HL-60 (cell line): ENCODE results near the gene TRPV3.

Experiments
- DNase-seq, 2 experiments: peaks; one replicate each; pipeline ENCODE4 v3.0.0-alpha.2; 2010 to 2020; ENCODE audit warnings: low read depth in 1 of 2, low spot score in 1 of 2
- H3K27ac ChIP-seq: fragments of 250-450 bp; sonication (Bioruptor Pico); replicated peaks from 2 replicates; pipeline ENCODE4 v1.5.1; 2020; ENCODE audit warnings: mild to moderate bottlenecking, moderate library complexity
- H3K27me3 ChIP-seq: fragments of 250-450 bp; sonication (Bioruptor Pico); 2 replicates; pipeline ENCODE4 v1.5.1; 2021; ENCODE audit warnings: mild to moderate bottlenecking, moderate library complexity; ENCODE audit not compliant: insufficient read depth, poor library complexity, severe bottlenecking
- H3K4me3 ChIP-seq: replicated peaks from 2 replicates; pipeline ENCODE4 v1.5.1; 2011; ENCODE audit warnings: mild to moderate bottlenecking, control low read depth, low read length; ENCODE audit not compliant: insufficient read depth
- GABPA ChIP-seq: IDR thresholded peaks from 2 replicates; pipeline ENCODE4 v1.6.1; 2012; ENCODE audit warnings: low read depth
- POLR2AphosphoS5 ChIP-seq: IDR thresholded peaks from 2 replicates; pipeline ENCODE4 v1.6.1; 2012; ENCODE audit warnings: low read depth
- SPI1 ChIP-seq: IDR thresholded peaks from 2 replicates; pipeline ENCODE4 v1.6.1; 2012; ENCODE audit warnings: low read depth, mild to moderate bottlenecking, borderline replicate concordance
- TF ChIP-seq, protein P1 (sequence below): IDR thresholded peaks from one replicate; pipeline ENCODE4 v1.5.1; 2011; ENCODE audit warnings: low read length, control low read depth, inconsistent platforms; ENCODE audit not compliant: insufficient read depth
- TF ChIP-seq, protein P2 (sequence below): IDR thresholded peaks from 2 replicates; pipeline ENCODE4 v1.6.1; 2012; ENCODE audit warnings: low read depth; ENCODE audit not compliant: insufficient replicate concordance

TRPV3 gene

DNA sequence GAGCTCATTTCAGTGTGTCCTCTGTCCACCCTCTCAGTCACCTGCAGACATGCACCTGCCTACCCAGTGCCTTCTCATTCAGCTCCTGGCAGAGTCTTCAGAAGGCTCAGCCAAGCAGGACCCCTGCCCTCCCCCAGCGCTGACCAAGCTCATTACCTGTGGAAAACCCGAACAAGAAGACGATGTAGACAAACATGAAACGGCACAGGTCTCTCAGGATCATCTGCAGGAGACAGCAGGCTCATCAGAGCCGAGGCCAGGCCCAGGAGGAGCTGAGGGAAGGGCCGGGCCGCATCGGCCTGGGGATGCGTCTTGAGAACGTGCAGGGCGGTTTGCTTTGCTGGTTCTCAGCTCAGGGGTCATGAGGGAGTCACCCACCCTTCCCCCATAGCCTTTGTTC lies 19.4 kb upstream of the TRPV3 start:
- no peak overlapping the region for H3K27ac ChIP-seq

DNA sequence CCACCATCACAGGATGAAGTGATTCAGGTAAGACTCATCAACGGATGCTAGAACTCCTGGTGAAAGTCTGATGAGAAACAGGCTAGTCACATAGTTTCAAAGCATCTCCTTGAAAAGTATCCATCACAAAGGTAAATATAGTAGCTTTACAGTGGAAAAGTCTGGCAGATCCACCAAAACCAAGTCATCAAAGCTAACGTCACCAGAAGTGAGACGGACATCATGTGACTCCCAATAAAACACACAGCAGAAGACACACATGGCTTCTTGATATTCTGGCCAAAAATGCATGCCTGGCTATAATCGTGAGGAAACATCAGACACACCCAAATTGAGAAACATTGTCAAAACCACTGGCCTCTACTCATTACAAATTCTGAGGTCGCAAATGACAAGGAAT lies 17.9 kb upstream of the TRPV3 start:
- no peak for TF ChIP-seq POLR2AphosphoS5
- TF ChIP-seq SPI1 = no peak
- TF ChIP-seq, protein P1, sequence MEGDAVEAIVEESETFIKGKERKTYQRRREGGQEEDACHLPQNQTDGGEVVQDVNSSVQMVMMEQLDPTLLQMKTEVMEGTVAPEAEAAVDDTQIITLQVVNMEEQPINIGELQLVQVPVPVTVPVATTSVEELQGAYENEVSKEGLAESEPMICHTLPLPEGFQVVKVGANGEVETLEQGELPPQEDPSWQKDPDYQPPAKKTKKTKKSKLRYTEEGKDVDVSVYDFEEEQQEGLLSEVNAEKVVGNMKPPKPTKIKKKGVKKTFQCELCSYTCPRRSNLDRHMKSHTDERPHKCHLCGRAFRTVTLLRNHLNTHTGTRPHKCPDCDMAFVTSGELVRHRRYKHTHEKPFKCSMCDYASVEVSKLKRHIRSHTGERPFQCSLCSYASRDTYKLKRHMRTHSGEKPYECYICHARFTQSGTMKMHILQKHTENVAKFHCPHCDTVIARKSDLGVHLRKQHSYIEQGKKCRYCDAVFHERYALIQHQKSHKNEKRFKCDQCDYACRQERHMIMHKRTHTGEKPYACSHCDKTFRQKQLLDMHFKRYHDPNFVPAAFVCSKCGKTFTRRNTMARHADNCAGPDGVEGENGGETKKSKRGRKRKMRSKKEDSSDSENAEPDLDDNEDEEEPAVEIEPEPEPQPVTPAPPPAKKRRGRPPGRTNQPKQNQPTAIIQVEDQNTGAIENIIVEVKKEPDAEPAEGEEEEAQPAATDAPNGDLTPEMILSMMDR = no peak
- TF ChIP-seq, protein P2, sequence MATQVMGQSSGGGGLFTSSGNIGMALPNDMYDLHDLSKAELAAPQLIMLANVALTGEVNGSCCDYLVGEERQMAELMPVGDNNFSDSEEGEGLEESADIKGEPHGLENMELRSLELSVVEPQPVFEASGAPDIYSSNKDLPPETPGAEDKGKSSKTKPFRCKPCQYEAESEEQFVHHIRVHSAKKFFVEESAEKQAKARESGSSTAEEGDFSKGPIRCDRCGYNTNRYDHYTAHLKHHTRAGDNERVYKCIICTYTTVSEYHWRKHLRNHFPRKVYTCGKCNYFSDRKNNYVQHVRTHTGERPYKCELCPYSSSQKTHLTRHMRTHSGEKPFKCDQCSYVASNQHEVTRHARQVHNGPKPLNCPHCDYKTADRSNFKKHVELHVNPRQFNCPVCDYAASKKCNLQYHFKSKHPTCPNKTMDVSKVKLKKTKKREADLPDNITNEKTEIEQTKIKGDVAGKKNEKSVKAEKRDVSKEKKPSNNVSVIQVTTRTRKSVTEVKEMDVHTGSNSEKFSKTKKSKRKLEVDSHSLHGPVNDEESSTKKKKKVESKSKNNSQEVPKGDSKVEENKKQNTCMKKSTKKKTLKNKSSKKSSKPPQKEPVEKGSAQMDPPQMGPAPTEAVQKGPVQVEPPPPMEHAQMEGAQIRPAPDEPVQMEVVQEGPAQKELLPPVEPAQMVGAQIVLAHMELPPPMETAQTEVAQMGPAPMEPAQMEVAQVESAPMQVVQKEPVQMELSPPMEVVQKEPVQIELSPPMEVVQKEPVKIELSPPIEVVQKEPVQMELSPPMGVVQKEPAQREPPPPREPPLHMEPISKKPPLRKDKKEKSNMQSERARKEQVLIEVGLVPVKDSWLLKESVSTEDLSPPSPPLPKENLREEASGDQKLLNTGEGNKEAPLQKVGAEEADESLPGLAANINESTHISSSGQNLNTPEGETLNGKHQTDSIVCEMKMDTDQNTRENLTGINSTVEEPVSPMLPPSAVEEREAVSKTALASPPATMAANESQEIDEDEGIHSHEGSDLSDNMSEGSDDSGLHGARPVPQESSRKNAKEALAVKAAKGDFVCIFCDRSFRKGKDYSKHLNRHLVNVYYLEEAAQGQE = no peak
- TF ChIP-seq GABPA = no peak
- H3K4me3 ChIP-seq = no peak overlapping the region
- peak in 1 of 2 experiments; percentile 1 for DNase-seq
- H3K27me3 ChIP-seq = no peaks in the 10 kb centered on the region
- H3K27ac ChIP-seq = no peak overlapping the region

More for the DNA sequence above, 19.4 kb upstream of the TRPV3 start:
- Histone ChIP-seq H3K27me3 (no peaks in the 10 kb centered on the region), H3K4me3 (no peak overlapping the region)
- no peak for DNase-seq
- TF ChIP-seq GABPA (no peak), POLR2AphosphoS5 (no peak), SPI1 (no peak)
- TF ChIP-seq, protein P1 = no peak
- TF ChIP-seq, protein P2 = no peak

DNA sequence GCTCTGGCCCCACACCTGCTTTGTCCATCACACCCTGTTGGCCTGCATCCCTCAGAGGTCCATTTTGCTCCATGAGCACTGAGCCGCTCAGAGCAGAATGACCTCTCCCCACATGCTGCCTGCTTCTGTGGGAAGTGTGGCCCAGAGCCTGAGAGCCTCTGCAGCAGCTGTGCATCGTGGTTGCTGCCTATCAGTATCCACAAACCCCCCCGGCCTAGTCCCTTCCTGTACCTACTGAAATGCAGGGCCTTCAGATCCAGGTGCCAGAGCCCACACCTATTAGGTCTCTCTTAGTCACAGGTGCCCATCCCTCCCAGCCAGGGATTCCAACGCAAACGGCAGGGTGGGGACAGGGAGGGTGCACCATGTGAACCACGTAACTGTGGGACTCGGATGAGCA lies 16.6 kb upstream of the TRPV3 start:
- Histone ChIP-seq H3K4me3 (no peak overlapping the region), H3K27me3 (no peaks in the 10 kb centered on the region), H3K27ac (no peak overlapping the region)
- DNase-seq = no peak
- no peak for TF ChIP-seq POLR2AphosphoS5
- TF ChIP-seq, protein P1 = no peak
- TF ChIP-seq GABPA = no peak
- TF ChIP-seq, protein P2 = no peak
- TF ChIP-seq SPI1 = no peak
